Hepatocyte (in vitro differentiated cells): ENCODE measurements around the gene GPC4. TPM values are rescaled to one million over a fixed set of nuclear protein-coding genes. Genes with fewer than 3 reads are reported as not detected.

ENCODE experiments used
- DNase-seq: peaks from one replicate; pipeline ENCODE4 v3.0.0-alpha.2; 2016; ENCODE audit warnings: low spot score
- H2AFZ ChIP-seq: fragments of 200-600 bp; sonication (generic); 2 replicates; pipeline ENCODE4 v1.6.0; 2016; ENCODE audit warnings: antibody characterized with exemption, mild to moderate bottlenecking
- H3K27ac ChIP-seq: fragments of 200-600 bp; sonication (generic); 2 replicates; pipeline ENCODE4 v1.5.1; 2016; ENCODE audit warnings: mild to moderate bottlenecking
- H3K27me3 ChIP-seq: fragments of 200-600 bp; sonication (generic); 2 replicates; pipeline ENCODE4 v1.6.1; 2016
- H3K36me3 ChIP-seq: fragments of 200-600 bp; sonication (generic); replicated peaks from 2 replicates; pipeline ENCODE4 v1.5.1; 2016; ENCODE audit warnings: low read depth; ENCODE audit not compliant: insufficient read depth
- H3K4me1 ChIP-seq: fragments of 200-600 bp; sonication (generic); 2 replicates; pipeline ENCODE4 v1.5.1; 2016; ENCODE audit warnings: mild to moderate bottlenecking, moderate library complexity; ENCODE audit not compliant: insufficient read depth
- H3K4me2 ChIP-seq: fragments of 200-600 bp; sonication (generic); 2 replicates; pipeline ENCODE4 v1.6.0; 2016
- H3K4me3 ChIP-seq: fragments of 200-600 bp; sonication (generic); 2 replicates; pipeline ENCODE4 v1.5.1; 2016; ENCODE audit warnings: mild to moderate bottlenecking
- H3K79me2 ChIP-seq: fragments of 200-600 bp; sonication (generic); 2 replicates; pipeline ENCODE4 v1.6.0; 2017; ENCODE audit warnings: mild to moderate bottlenecking
- H3K9me2 ChIP-seq: fragments of 200-600 bp; sonication (generic); replicated peaks from 2 replicates; pipeline ENCODE4 v1.6.0; 2017; ENCODE audit warnings: mild to moderate bottlenecking; ENCODE audit not compliant: insufficient read depth
- H3K9me3 ChIP-seq: fragments of 200-600 bp; sonication (generic); 2 replicates; pipeline ENCODE4 v1.5.1; 2016; ENCODE audit warnings: low read depth, mild to moderate bottlenecking
- H4K20me1 ChIP-seq: fragments of 200-600 bp; sonication (generic); 2 replicates; pipeline ENCODE4 v1.6.0; 2016; ENCODE audit warnings: mild to moderate bottlenecking; ENCODE audit not compliant: insufficient read depth, poor library complexity, severe bottlenecking
- CTCF ChIP-seq: fragments of 200-600 bp; sonication (generic); IDR thresholded peaks from 2 replicates; pipeline ENCODE4 v1.5.1; 2016; ENCODE audit warnings: antibody characterized with exemption, mild to moderate bottlenecking; ENCODE audit not compliant: poor library complexity
- EZH2 ChIP-seq: fragments of 200-600 bp; sonication (generic); IDR thresholded peaks from 2 replicates; pipeline ENCODE4 v1.6.1; 2016; ENCODE audit warnings: antibody characterized with exemption, mild to moderate bottlenecking, borderline replicate concordance
- EZH2phosphoT487 ChIP-seq: fragments of 200-600 bp; sonication (generic); IDR thresholded peaks from one replicate; pipeline ENCODE4 v1.6.1; 2018; ENCODE audit warnings: antibody characterized with exemption, mild to moderate bottlenecking, low read depth, moderate library complexity; ENCODE audit not compliant: unreplicated experiment, severe bottlenecking
- WGBS: methylation state at CpG from one replicate; pipeline ENCODE4 v1.1.6; 2016; ENCODE audit warnings: low lambda C conversion rate; ENCODE audit errors: missing lambda C conversion rate; 5-methylcytosine and 5-hydroxymethylcytosine counted together
- polyA plus RNA-seq: library from polyadenylated mRNA; unstranded; fragments of >200 nt; fragmentation: Nextera tagmentation; extraction: Ambion mirVana; gene quantifications from 2 replicates; pipeline ENCODE4 v1.2.1, GENCODE V29; 2016
- total RNA-seq: library from RNA; depleted of rRNA; stranded (reverse); fragments of >200 nt; gene quantifications from 2 replicates; pipeline ENCODE4 v1.2.3, GENCODE V29; 2014

The GPC4 gene
- total and polyA plus RNA-seq, 2 experiments from 2014 or later = 11.8 to 16.0 TPM

GRCh38 chrX:133403984-133404383 is 11.3 kb downstream of the GPC4 start:
- H3K4me3 ChIP-seq = no peak overlapping the region
- H4K20me1 ChIP-seq = no peaks in the 10 kb centered on the region
- H3K27me3 ChIP-seq = no peaks in the 10 kb centered on the region
- no peaks in the 10 kb centered on the region for H3K9me3 ChIP-seq
- DNase-seq = no peak
- no peak overlapping the region for H3K4me2 ChIP-seq
- no peaks in the 10 kb centered on the region for H3K9me2 ChIP-seq
- H3K4me1 ChIP-seq = no peaks in the 10 kb centered on the region
- no peak overlapping the region for H3K27ac ChIP-seq
- no peaks in the 10 kb centered on the region for H3K36me3 ChIP-seq
- H3K79me2 ChIP-seq = no peaks in the 10 kb centered on the region
- no peak overlapping the region for H2AFZ ChIP-seq
- TF ChIP-seq EZH2 (no peak), EZH2phosphoT487 (no peak), CTCF (no peak)
- 82% methylated on average over 4 of the region's 4 CpGs for WGBS

GRCh38 chrX:133402830-133403625 is 12.3 kb downstream of the GPC4 start:
- Histone ChIP-seq H3K36me3 (no peaks in the 10 kb centered on the region), H3K9me2 (no peaks in the 10 kb centered on the region), H3K9me3 (no peaks in the 10 kb centered on the region), H3K27me3 (no peaks in the 10 kb centered on the region), H4K20me1 (no peaks in the 10 kb centered on the region), H3K4me2 (no peak overlapping the region), H2AFZ (no peak overlapping the region), H3K4me3 (no peak overlapping the region), H3K27ac (no peak overlapping the region), H3K4me1 (no peaks in the 10 kb centered on the region), H3K79me2 (no peaks in the 10 kb centered on the region)
- WGBS = 81% methylated on average over 10 of the region's 10 CpGs
- TF ChIP-seq EZH2phosphoT487 = no peak
- no peak for TF ChIP-seq EZH2
- TF ChIP-seq CTCF = no peak
- no peak for DNase-seq

GRCh38 chrX:133402042-133402453 is 13.2 kb downstream of the GPC4 start:
- no peak for TF ChIP-seq EZH2phosphoT487
- TF ChIP-seq EZH2 = no peak
- no peak for TF ChIP-seq CTCF
- 46% methylated on average over 2 of the region's 2 CpGs for WGBS
- no peaks in the 10 kb centered on the region for H4K20me1 ChIP-seq
- H3K79me2 ChIP-seq = no peaks in the 10 kb centered on the region
- H3K9me2 ChIP-seq = no peaks in the 10 kb centered on the region
- H3K4me3 ChIP-seq = no peak overlapping the region
- H2AFZ ChIP-seq = no peak overlapping the region
- H3K9me3 ChIP-seq = no peaks in the 10 kb centered on the region
- H3K27me3 ChIP-seq = no peaks in the 10 kb centered on the region
- DNase-seq = no peak
- no peaks in the 10 kb centered on the region for H3K36me3 ChIP-seq
- H3K27ac ChIP-seq = no peak overlapping the region
- H3K4me2 ChIP-seq = no peak overlapping the region
- no peaks in the 10 kb centered on the region for H3K4me1 ChIP-seq
